Skin epidermis (tissue), 12 donors: Measurements from ENCODE around the gene NPPA.

Source experiments
- H3K27ac ChIP-seq, 21 experiments: fragments of 200-600 bp; sonication (generic) in 11 of 21; one replicate each; pipeline ENCODE4 v1.5.0; 2020; ENCODE audit warnings: mild to moderate bottlenecking in 3 of 21, inconsistent platforms in 2 of 21, moderate library complexity in 2 of 21
- H3K4me3 ChIP-seq, 7 experiments: fragments of 200-600 bp; sonication (generic) in 2 of 7; one replicate each; pipeline ENCODE4 v1.5.0; 2020; ENCODE audit warnings: inconsistent platforms in 2 of 7, mild to moderate bottlenecking in 2 of 7, moderate library complexity in 1 of 7

Gene NPPA

GRCh38 chr1:11823366-11824137 lies 24.0 kb downstream of the NPPA start:
- no peak overlapping the region for H3K27ac ChIP-seq

GRCh38 chr1:11822091-11822490 lies 25.5 kb downstream of the NPPA start:
- peak overlapping the region in 1 of 21 experiments; percentile 38 for H3K27ac ChIP-seq
- no peak overlapping the region for H3K4me3 ChIP-seq

More at GRCh38 chr1:11823366-11824137, 24.0 kb downstream of the NPPA start:
- no peak overlapping the region for H3K4me3 ChIP-seq

GRCh38 chr1:11817192-11817591 lies 30.4 kb downstream of the NPPA start:
- Histone ChIP-seq H3K27ac (no peak overlapping the region), H3K4me3 (no peak overlapping the region)

DNA sequence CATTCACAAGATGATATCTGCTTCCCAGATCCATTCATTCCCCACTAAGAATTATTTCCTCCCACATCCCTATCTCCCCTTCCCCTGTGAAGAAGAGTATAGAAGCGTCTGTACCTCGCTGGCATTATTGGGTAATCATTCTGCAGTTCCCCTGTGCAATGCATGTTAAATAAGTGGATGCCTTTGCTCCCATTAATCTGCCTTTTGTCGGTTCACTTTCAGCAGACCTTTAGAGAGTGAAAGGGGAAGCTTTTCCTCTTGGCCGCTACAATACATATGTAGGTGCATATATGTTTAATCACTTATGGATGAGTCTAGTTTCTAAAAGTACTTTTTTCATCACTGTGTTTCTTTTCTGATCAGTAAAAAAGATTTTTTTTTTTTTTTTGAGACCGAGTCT lies 34.6 kb downstream of the NPPA start:
- no peak overlapping the region for H3K27ac ChIP-seq
- no peak overlapping the region for H3K4me3 ChIP-seq

DNA sequence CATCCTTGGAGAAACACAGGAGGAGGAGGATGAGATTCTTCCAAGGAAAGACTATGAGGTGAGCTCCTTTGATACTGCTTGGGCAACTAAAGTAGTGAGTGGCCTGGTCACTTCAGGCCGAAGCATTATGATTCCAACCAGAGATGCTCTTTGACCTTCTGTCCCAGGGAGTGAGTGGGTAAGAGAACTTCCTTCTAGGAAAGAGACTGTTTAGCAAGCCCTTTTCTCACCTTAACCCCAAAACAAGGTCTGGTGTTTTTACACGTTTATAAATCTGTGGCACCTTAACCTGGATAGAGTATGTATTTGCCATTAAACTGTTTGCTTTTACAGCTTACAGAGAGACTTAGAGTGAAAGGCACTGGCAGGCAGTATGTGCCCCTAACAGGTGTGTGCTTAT lies 40.5 kb downstream of the NPPA start:
- peak overlapping the region in 4 of 7 experiments; percentile 57 to 90 (median 76) for H3K4me3 ChIP-seq
- peak overlapping the region in 16 of 21 experiments; percentile 89 to 99 (median 95) for H3K27ac ChIP-seq

- Histone ChIP-seq H3K27ac (peak overlapping the region; percentile 70 to 99 (median 95)), H3K4me3 (peak overlapping the region; percentile 45 to 97 (median 64))
These were observed 41.2 kb downstream of the NPPA start for GRCh38 chr1:11806307-11806936.

DNA sequence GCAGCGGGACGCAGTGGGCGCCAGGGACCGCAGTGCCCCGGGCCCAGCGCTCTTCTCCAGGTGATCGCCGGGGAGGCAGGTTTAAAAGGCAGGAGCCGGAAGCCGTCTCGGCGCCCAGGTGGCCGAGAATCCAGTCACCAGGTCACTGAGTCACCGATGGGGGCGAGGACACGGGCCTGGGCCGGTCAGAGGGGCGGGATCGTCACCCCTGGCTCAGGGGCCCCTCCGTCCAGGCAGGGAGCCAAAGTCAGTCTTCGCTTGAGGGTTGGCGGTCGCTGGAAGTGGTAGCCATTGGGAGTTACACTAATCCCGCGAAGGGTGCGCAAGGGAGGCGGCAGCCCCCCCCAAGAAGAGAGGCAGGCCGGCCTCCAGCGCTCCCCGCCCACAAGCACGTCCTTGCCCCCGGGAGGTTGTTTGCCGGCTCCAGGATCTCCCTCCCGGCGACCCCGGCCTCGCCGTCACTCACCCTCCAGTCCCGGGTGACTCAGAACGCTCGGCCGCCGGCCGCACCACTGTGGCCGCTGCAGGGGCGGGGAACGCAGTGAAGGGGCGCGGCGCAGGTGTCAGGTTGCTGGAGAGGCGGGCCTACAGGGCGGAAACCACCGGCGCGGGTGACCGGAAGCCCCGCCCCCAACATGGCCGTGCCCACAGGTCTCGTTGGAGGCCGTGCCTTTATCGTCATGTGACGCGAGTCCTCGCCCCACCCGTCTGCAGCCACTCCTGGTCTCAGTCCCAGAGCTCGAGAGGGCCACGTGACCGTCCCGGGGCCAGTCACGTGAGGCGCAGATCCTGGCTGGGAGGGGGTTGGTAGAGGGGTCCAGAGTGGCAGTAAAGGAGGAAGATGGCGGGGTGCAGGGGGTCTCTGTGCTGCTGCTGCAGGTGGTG lies 41.9 kb downstream of the NPPA start, which contains the start of the genes CLCN6 and MTHFR:
TSS of gene CLCN6 (plus strand) at position 770 of the 885 bp plus-strand sequence. CDS start at position 842, 72 bp downstream.
TSS of gene MTHFR (minus strand) at position 543 of the 885 bp plus-strand sequence. CDS start 2,848 bp downstream, outside the sequence.
- Histone ChIP-seq H3K27ac (peak within 1 kb of the TSS; percentile 78 to 99 (median 95)), H3K4me3 (peak within 1 kb of the TSS; percentile 45 to 97 (median 64))

DNA sequence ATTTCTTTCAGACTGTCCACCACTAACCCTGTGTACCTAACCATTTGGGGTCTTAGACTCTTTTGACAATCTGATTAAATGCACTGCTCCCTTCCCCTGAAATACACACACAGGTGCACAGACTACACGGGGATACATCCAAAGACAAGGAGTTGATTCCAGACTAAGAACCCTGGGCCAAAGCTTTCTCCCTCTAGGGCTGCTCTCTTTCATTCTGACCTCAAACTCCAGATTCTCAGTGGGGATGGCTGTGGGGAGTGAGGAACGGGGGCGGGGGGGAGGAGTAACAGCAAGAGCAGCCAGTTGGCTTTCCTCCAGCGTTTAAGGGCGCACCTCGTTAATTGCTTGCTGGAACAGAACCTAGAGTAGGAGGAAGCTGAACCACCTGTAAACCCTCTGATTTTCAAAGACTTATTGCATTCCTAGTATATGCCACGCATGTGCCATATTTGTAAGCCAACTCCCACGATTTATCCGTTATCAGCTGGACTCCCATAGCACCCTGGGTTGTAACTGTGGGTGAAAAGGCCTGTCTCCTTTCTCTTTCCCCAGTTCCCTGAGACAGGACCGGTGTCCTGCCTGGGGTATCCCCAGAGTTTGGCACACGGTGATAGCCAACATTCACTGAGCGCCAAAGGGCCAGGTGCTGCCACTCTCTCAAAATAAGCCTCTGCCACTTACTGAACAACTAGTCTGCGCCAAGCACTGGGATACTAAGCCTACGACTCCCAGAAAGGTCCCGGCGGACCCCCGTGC lies 42.7 kb downstream of the NPPA start:
- peak overlapping the region; percentile 45 to 97 (median 64) for H3K4me3 ChIP-seq

GRCh38 chr1:11803924-11804665 lies 43.5 kb downstream of the NPPA start:
- H3K27ac ChIP-seq = peak overlapping the region in 19 of 21 experiments; percentile 64 to 99 (median 95)
- H3K4me3 ChIP-seq = peak overlapping the region in 6 of 7 experiments; percentile 31 to 97 (median 48)

More for the DNA sequence above, 42.7 kb downstream of the NPPA start:
- H3K27ac ChIP-seq = peak overlapping the region; percentile 75 to 99 (median 95)

DNA sequence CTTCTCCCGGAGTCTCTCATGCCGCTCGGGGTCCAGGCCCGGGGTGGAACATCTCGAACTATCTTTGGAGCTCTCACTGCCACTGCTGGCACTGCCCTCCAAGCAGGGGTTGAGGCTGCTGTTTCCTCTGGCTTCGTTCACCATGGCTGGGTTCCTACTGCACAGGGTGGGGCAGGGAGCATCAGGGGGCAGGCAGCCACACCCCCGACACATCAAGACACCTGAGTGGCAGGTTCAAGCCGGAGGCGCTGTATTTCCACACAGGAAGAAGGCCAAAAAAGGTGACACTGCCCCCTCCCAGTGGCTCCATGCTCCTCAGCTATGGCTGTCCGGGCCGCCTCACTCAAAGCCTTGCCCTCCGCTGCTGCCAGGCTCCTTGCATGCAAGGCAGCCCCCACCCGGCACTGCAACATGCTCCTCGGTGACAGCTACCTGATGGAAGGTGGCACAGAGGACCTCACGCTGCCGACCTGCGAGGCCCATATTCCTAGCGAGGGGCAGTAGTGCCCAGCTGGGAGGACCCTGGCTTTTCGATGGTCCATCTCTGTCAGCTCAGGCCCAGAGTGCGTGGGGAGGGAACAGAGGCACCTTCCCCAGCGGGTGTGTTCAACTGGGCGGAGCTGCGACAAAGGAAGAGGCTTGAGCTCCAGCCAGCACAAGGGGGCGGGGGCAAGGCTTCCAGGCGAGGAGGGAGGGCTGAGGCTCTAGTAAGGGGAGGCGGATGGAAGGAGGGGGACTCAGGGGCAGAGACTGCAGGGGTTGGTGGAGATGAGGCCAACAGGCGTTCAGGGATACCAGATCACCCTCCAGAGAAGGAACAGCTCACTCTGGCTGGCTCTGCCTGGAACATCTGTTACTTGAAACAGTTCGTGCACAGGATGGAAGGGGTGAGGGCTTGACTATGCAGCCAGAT lies 44.4 kb downstream of the NPPA start:
- Histone ChIP-seq H3K27ac (peak overlapping the region; percentile 8 to 99 (median 92)), H3K4me3 (peak overlapping the region; percentile 31 to 57 (median 47))

DNA sequence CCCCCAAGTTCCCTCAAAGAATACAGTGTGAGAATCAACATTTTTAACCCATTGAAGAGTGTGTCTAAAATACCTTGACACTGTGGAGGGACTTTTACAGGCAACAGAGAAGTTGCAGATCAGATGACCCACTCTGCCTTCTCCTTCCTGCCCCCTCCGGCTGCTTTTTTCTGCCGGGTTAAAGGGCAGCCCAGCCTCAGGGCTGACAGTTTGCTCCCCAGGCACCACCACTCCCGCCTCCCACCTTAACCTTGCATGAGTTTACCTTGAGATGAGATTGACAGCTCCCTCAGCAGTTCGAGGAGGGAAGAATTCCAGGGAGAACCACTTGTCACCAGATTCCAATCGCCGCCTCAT lies 45.0 kb downstream of the NPPA start:
- peak overlapping the region; percentile 31 to 57 (median 47) for H3K4me3 ChIP-seq
- peak overlapping the region in 19 of 21 experiments; percentile 8 to 99 (median 92) for H3K27ac ChIP-seq

GRCh38 chr1:11800756-11801433 lies 46.7 kb downstream of the NPPA start:
- no peak overlapping the region for H3K4me3 ChIP-seq
- H3K27ac ChIP-seq = peak overlapping the region in 1 of 21 experiments; percentile 14

- Histone ChIP-seq H3K4me3 (no peak overlapping the region), H3K27ac (peak overlapping the region in 1 of 21 experiments; percentile 11)
These were observed 47.2 kb downstream of the NPPA start for GRCh38 chr1:11800391-11800755.

DNA sequence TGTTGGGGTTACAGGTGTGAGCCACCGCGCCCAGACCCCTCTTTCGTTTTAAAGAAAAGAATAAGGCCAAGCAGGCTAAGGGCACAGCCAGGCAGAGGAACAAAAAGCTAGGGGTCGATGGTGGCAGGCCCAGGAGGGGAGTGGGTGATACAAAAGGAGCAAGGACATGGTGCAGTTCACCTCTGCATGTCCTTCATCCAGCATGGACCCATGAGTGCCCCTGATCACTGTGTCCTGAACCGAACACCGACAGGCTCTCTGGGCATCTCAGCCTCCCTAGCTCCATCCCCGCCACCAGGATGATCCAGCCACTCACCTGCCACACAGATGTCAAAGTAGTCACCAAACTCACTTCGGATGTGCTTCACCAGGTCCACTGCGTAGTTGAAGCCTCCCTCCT lies 47.7 kb downstream of the NPPA start:
- H3K27ac ChIP-seq = peak overlapping the region in 1 of 21 experiments; percentile 11
- H3K4me3 ChIP-seq = no peak overlapping the region

GRCh38 chr1:11799099-11799498 lies 48.5 kb downstream of the NPPA start:
- no peak overlapping the region for H3K4me3 ChIP-seq
- peak overlapping the region in 1 of 21 experiments; percentile 14 for H3K27ac ChIP-seq

DNA sequence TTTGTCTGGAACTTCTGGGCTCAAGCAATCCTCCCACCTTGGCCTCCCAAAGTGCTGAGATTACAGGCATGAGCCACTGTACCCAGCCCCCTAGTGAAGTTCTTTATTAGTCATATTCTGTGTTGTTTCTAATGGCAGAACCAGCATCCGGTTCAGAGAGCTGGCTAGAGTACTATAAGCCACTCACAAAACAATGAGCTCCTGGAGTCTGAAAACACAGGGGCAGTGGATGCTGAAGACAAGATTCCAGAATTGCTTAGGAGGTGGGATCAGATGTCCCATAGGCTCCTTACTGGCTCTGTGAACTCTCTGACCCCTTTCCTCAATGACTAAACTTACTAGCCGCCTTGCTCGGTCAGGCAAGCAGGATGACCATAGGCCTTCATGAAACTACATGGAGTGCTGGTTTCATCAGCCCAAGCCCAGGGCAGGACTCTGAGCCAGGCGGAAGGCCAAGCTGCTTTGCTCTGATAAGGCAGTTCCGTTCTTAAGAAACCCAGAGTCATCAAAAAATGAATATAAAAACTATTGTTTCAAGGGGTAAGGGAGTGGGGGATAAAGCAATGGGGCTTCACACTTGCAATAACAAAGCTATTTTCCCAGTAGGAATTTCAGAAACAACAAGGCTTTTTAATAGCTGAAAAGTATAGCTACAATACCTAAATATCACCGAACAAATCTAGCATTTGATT lies 49.9 kb downstream of the NPPA start:
- Histone ChIP-seq H3K4me3 (no peak overlapping the region), H3K27ac (peak overlapping the region in 3 of 21 experiments; percentile 6 to 35 (median 9))
